WTC11 (cell line): ENCODE measurements around the gene RPL41. TPM values are rescaled to one million over a fixed set of nuclear protein-coding genes. Genes with fewer than 3 reads are reported as not detected.

Experiments
- CBFB ChIP-seq: sonication (generic); formaldehyde crosslinking; IDR thresholded peaks from 2 replicates; pipeline ENCODE4 v1.8.1; 2022; ENCODE audit warnings: mild to moderate bottlenecking, low read depth, missing genetic modification reagents
- FOXJ3 ChIP-seq: sonication (generic); formaldehyde crosslinking; IDR thresholded peaks from 2 replicates; pipeline ENCODE4 v1.9.0; 2021; ENCODE audit warnings: missing genetic modification reagents, mild to moderate bottlenecking, borderline replicate concordance
- FOXP1 ChIP-seq: sonication (generic); formaldehyde crosslinking; IDR thresholded peaks from 2 replicates; pipeline ENCODE4 v1.8.0; 2022; ENCODE audit warnings: missing genetic modification reagents, mild to moderate bottlenecking, moderate library complexity, borderline replicate concordance
- GABPB1 ChIP-seq: sonication (generic); formaldehyde crosslinking; IDR thresholded peaks from 2 replicates; pipeline ENCODE4 v1.8.1; 2023; ENCODE audit warnings: mild to moderate bottlenecking, missing genetic modification reagents
- JUN ChIP-seq: sonication (generic); formaldehyde crosslinking; IDR thresholded peaks from 2 replicates; pipeline ENCODE4 v1.8.0; 2023; ENCODE audit warnings: mild to moderate bottlenecking, missing genetic modification reagents
- KAT7 ChIP-seq: sonication (generic); formaldehyde crosslinking; IDR thresholded peaks from 2 replicates; pipeline ENCODE4 v1.8.1; 2023; ENCODE audit warnings: missing genetic modification reagents, mild to moderate bottlenecking, borderline replicate concordance
- NFATC4 ChIP-seq: fragments of 250-450 bp; sonication (Bioruptor Pico); IDR thresholded peaks from 2 replicates; pipeline ENCODE4 v1.9.0; 2021; ENCODE audit warnings: mild to moderate bottlenecking
- NR2C2 ChIP-seq: sonication (generic); formaldehyde crosslinking; IDR thresholded peaks from 2 replicates; pipeline ENCODE4 v1.8.0; 2022; ENCODE audit warnings: mild to moderate bottlenecking, missing genetic modification reagents
- PRDM15 ChIP-seq: sonication (generic); formaldehyde crosslinking; IDR thresholded peaks from 2 replicates; pipeline ENCODE4 v1.8.0; 2022; ENCODE audit warnings: missing genetic modification reagents
- PRRX2 ChIP-seq: fragments of 250-450 bp; sonication (Bioruptor Pico); IDR thresholded peaks from 2 replicates; pipeline ENCODE4 v1.8.0; 2021; ENCODE audit warnings: mild to moderate bottlenecking
- ZNF138 ChIP-seq: sonication (generic); formaldehyde crosslinking; conservative IDR thresholded peaks from 2 replicates; pipeline ENCODE4 v1.8.1; 2022; ENCODE audit warnings: mild to moderate bottlenecking, moderate library complexity, missing genetic modification reagents
- ZNF263 ChIP-seq: sonication (generic); formaldehyde crosslinking; IDR thresholded peaks from 2 replicates; pipeline ENCODE4 v1.8.1; 2022; ENCODE audit warnings: low read depth, mild to moderate bottlenecking, moderate library complexity, missing genetic modification reagents
- ZNF317 ChIP-seq: sonication (generic); formaldehyde crosslinking; IDR thresholded peaks from 2 replicates; pipeline ENCODE4 v1.8.1; 2023; ENCODE audit warnings: low read depth, mild to moderate bottlenecking, moderate library complexity, missing genetic modification reagents, borderline replicate concordance
- ZNF423 ChIP-seq: fragments of 250-450 bp; sonication (Bioruptor Pico); IDR thresholded peaks from 2 replicates; pipeline ENCODE4 v2.1.2; 2022; ENCODE audit warnings: mild to moderate bottlenecking, moderate library complexity
- total RNA-seq: library from RNA; stranded (reverse); gene quantifications from 3 replicates; pipeline ENCODE4 v1.2.3, GENCODE V29; 2021
- TF ChIP-seq, protein P1 (sequence below): sonication (generic); formaldehyde crosslinking; IDR thresholded peaks from 2 replicates; pipeline ENCODE4 v1.8.1; 2022; ENCODE audit warnings: mild to moderate bottlenecking, moderate library complexity, missing genetic modification reagents
- TF ChIP-seq, protein P2 (sequence below): fragments of 250-450 bp; sonication (Bioruptor Pico); conservative IDR thresholded peaks from 2 replicates; pipeline ENCODE4 v1.9.0; 2021; ENCODE audit warnings: mild to moderate bottlenecking
- TF ChIP-seq, protein P3 (sequence below): sonication (generic); formaldehyde crosslinking; IDR thresholded peaks from 2 replicates; pipeline ENCODE4 v1.8.0; 2022; ENCODE audit warnings: mild to moderate bottlenecking, missing genetic modification reagents
- TF ChIP-seq, protein P4 (sequence below): sonication (generic); formaldehyde crosslinking; IDR thresholded peaks from 2 replicates; pipeline ENCODE4 v1.8.1; 2023; ENCODE audit warnings: mild to moderate bottlenecking, missing genetic modification reagents, moderate library complexity
- TF ChIP-seq, protein P5 (sequence below): sonication (generic); formaldehyde crosslinking; IDR thresholded peaks from 2 replicates; pipeline ENCODE4 v1.8.0; 2022; ENCODE audit warnings: mild to moderate bottlenecking, missing genetic modification reagents
- TF ChIP-seq, protein P6 (sequence below): sonication (generic); formaldehyde crosslinking; IDR thresholded peaks from 2 replicates; pipeline ENCODE4 v1.8.1; 2023; ENCODE audit warnings: mild to moderate bottlenecking, moderate library complexity, missing genetic modification reagents
- TF ChIP-seq, protein P7 (sequence below): fragments of 250-450 bp; sonication (Bioruptor Pico); IDR thresholded peaks from 2 replicates; pipeline ENCODE4 v1.9.0; 2021; ENCODE audit warnings: mild to moderate bottlenecking, borderline replicate concordance

The RPL41 gene
- total RNA-seq, 1 experiment from 2014 or later, result 4,004 TPM

DNA sequence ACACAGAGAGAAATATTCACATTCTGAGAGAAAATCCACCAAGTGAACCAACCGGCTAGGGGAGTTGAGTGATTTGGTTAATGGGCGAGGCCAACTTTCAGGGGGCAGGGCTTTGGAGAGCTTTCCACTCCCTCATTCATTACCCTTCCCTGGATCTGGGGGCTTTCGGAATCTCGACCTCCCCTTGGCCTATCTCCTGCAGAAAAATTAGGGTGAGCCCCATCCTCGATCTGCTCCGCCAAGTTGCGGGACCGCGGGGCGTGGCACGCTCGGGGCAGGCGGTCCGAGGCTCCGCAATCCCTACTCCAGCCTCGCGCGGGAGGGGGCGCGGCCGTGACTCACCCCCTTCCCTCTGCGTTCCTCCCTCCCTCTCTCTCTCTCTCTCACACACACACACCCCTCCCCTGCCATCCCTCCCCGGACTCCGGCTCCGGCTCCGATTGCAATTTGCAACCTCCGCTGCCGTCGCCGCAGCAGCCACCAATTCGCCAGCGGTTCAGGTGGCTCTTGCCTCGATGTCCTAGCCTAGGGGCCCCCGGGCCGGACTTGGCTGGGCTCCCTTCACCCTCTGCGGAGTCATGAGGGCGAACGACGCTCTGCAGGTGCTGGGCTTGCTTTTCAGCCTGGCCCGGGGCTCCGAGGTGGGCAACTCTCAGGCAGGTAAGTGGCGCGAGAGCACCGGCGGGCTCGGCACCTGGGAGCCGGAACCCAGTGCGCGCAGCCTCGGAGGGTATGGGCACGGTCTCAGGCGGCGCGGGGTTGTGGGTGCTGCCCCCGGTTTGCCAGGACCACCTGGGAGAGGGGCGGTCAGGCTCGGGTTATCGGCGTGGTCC lies 36.5 kb upstream of the RPL41 start, which contains the start of gene ERBB3 (continued):
- TF ChIP-seq ZNF317 (CRISPR knock-in tag) (no peak), PRDM15 (CRISPR knock-in tag) (peak; percentile 73), FOXJ3 (CRISPR knock-in tag) (no peak), FOXP1 (0 out of 2 replicates have a peak, but pooled peaks have one; percentile 28), GABPB1 (CRISPR knock-in tag) (peak; percentile 40; the same call in 1 of the 2 replicates), NFATC4 (CRISPR knock-in tag) (no peak), KAT7 (CRISPR knock-in tag) (0 out of 2 replicates have a peak, but pooled peaks have one; percentile 19), PRRX2 (CRISPR knock-in tag) (no peak), JUN (CRISPR knock-in tag) (no peak), CBFB (CRISPR knock-in tag) (no peak), ZNF138 (CRISPR knock-in tag) (no peak), ZNF263 (no peak), NR2C2 (CRISPR knock-in tag) (no peak), ZNF423 (CRISPR knock-in tag) (no peak)
- TF ChIP-seq, protein P1, sequence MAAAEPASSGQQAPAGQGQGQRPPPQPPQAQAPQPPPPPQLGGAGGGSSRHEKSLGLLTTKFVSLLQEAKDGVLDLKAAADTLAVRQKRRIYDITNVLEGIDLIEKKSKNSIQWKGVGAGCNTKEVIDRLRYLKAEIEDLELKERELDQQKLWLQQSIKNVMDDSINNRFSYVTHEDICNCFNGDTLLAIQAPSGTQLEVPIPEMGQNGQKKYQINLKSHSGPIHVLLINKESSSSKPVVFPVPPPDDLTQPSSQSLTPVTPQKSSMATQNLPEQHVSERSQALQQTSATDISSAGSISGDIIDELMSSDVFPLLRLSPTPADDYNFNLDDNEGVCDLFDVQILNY (CRISPR knock-in tag), result 0 out of 2 replicates have a peak, but pooled peaks have one; percentile 17
- TF ChIP-seq, protein P2, sequence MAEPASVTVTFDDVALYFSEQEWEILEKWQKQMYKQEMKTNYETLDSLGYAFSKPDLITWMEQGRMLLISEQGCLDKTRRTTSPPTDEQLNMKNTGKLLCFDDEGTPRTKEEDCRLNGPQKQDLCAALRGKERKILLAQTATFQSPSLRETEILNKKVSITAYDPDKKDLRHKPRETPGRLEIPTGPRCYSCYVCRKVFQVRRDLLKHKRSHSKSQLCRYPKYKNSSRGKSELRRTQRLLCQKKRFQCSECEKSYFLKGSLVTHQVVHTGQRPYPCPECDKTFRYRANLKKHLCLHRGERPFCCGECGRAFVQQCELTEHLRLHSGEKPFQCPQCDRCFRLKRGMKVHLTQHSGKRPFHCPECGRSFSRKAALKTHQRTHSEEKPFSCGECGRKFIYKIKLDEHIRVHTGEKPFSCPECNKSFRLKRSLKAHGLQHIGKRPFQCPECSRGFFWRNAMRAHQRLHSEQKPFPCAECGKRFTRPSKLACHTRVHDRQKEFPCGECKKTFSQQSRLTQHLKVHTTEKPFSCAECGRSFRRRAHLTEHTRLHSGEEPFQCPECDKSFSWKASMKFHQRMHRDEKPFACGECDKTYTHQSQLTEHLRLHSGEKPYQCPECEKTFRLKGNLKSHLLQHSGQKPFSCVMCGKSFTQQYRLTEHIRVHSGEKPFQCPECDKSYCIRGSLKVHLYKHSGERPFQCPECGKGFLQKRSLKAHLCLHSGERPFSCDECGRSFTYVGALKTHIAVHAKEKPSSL (CRISPR knock-in tag), result no peak
- TF ChIP-seq, protein P3, sequence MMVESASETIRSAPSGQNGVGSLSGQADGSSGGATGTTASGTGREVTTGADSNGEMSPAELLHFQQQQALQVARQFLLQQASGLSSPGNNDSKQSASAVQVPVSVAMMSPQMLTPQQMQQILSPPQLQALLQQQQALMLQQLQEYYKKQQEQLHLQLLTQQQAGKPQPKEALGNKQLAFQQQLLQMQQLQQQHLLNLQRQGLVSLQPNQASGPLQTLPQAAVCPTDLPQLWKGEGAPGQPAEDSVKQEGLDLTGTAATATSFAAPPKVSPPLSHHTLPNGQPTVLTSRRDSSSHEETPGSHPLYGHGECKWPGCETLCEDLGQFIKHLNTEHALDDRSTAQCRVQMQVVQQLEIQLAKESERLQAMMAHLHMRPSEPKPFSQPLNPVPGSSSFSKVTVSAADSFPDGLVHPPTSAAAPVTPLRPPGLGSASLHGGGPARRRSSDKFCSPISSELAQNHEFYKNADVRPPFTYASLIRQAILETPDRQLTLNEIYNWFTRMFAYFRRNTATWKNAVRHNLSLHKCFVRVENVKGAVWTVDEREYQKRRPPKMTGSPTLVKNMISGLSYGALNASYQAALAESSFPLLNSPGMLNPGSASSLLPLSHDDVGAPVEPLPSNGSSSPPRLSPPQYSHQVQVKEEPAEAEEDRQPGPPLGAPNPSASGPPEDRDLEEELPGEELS (CRISPR knock-in tag), result peak; percentile 53
- TF ChIP-seq, protein P4, sequence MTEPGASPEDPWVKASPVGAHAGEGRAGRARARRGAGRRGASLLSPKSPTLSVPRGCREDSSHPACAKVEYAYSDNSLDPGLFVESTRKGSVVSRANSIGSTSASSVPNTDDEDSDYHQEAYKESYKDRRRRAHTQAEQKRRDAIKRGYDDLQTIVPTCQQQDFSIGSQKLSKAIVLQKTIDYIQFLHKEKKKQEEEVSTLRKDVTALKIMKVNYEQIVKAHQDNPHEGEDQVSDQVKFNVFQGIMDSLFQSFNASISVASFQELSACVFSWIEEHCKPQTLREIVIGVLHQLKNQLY, result no peak
- TF ChIP-seq, protein P5, sequence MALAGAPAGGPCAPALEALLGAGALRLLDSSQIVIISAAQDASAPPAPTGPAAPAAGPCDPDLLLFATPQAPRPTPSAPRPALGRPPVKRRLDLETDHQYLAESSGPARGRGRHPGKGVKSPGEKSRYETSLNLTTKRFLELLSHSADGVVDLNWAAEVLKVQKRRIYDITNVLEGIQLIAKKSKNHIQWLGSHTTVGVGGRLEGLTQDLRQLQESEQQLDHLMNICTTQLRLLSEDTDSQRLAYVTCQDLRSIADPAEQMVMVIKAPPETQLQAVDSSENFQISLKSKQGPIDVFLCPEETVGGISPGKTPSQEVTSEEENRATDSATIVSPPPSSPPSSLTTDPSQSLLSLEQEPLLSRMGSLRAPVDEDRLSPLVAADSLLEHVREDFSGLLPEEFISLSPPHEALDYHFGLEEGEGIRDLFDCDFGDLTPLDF (CRISPR knock-in tag), result no peak
- TF ChIP-seq, protein P6, sequence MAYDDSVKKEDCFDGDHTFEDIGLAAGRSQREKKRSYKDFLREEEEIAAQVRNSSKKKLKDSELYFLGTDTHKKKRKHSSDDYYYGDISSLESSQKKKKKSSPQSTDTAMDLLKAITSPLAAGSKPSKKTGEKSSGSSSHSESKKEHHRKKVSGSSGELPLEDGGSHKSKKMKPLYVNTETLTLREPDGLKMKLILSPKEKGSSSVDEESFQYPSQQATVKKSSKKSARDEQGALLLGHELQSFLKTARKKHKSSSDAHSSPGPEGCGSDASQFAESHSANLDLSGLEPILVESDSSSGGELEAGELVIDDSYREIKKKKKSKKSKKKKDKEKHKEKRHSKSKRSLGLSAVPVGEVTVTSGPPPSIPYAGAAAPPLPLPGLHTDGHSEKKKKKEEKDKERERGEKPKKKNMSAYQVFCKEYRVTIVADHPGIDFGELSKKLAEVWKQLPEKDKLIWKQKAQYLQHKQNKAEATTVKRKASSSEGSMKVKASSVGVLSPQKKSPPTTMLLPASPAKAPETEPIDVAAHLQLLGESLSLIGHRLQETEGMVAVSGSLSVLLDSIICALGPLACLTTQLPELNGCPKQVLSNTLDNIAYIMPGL, result peak; percentile 90
- TF ChIP-seq, protein P7, sequence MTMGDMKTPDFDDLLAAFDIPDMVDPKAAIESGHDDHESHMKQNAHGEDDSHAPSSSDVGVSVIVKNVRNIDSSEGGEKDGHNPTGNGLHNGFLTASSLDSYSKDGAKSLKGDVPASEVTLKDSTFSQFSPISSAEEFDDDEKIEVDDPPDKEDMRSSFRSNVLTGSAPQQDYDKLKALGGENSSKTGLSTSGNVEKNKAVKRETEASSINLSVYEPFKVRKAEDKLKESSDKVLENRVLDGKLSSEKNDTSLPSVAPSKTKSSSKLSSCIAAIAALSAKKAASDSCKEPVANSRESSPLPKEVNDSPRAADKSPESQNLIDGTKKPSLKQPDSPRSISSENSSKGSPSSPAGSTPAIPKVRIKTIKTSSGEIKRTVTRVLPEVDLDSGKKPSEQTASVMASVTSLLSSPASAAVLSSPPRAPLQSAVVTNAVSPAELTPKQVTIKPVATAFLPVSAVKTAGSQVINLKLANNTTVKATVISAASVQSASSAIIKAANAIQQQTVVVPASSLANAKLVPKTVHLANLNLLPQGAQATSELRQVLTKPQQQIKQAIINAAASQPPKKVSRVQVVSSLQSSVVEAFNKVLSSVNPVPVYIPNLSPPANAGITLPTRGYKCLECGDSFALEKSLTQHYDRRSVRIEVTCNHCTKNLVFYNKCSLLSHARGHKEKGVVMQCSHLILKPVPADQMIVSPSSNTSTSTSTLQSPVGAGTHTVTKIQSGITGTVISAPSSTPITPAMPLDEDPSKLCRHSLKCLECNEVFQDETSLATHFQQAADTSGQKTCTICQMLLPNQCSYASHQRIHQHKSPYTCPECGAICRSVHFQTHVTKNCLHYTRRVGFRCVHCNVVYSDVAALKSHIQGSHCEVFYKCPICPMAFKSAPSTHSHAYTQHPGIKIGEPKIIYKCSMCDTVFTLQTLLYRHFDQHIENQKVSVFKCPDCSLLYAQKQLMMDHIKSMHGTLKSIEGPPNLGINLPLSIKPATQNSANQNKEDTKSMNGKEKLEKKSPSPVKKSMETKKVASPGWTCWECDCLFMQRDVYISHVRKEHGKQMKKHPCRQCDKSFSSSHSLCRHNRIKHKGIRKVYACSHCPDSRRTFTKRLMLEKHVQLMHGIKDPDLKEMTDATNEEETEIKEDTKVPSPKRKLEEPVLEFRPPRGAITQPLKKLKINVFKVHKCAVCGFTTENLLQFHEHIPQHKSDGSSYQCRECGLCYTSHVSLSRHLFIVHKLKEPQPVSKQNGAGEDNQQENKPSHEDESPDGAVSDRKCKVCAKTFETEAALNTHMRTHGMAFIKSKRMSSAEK (CRISPR knock-in tag), result no peak
